Stimulated activated CD4-positive, alpha-beta T cell treated with anti-CD3 and anti-CD28 coated beads, Interleukin-1b, Interleukin-23, amount 100 ng/mL, for 4 hours (primary cell): ENCODE results near the gene THRAP3.

Source experiments
- DNase-seq, 2 donors: peaks; one replicate each; pipeline ENCODE4 v3.0.0-alpha.2; 2020; ENCODE audit warnings: low read depth in 2 of 2

THRAP3 gene

GRCh38 chr1:36323636-36324352, 99.6 kb downstream of the THRAP3 start, which contains the start of gene EVA1B:
Gene EVA1B, minus strand, starts transcription at chr1:36323645. Its CDS starts 608 bp downstream, at chr1:36323037.
- DNase-seq = peak in 1 of 2 donors; percentile 12

- no peak for DNase-seq
Observed at GRCh38 chr1:36324353-36324703, 100.1 kb downstream of the THRAP3 start.

- DNase-seq = no peak
Observed at GRCh38 chr1:36326499-36326898, 102.3 kb downstream of the THRAP3 start.

GRCh38 chr1:36327421-36328087, 103.3 kb downstream of the THRAP3 start:
- DNase-seq = no peak

GRCh38 chr1:36328088-36328480, 103.8 kb downstream of the THRAP3 start:
- no peak for DNase-seq

GRCh38 chr1:36328713-36329112, 104.5 kb downstream of the THRAP3 start:
- DNase-seq = no peak

- DNase-seq = no peak
Observed at GRCh38 chr1:36329817-36330216, 105.6 kb downstream of the THRAP3 start.

- DNase-seq = no peak
Observed at GRCh38 chr1:36330940-36331339, 106.7 kb downstream of the THRAP3 start.

- no peak for DNase-seq
Observed at GRCh38 chr1:36337830-36338229, 113.6 kb downstream of the THRAP3 start.

- no peak for DNase-seq
Observed at GRCh38 chr1:36339215-36339614, 115.0 kb downstream of the THRAP3 start.

GRCh38 chr1:36339615-36340014, 115.4 kb downstream of the THRAP3 start:
- no peak for DNase-seq

GRCh38 chr1:36341626-36342320, 117.5 kb downstream of the THRAP3 start:
- DNase-seq = no peak

- DNase-seq = peak in 1 of 2 donors; percentile 47
Observed at GRCh38 chr1:36342426-36343185, 118.4 kb downstream of the THRAP3 start.

GRCh38 chr1:36343651-36344394, 119.6 kb downstream of the THRAP3 start:
- DNase-seq = no peak

GRCh38 chr1:36344395-36344680, 120.1 kb downstream of the THRAP3 start:
- no peak for DNase-seq

- no peak for DNase-seq
Observed at GRCh38 chr1:36345353-36345752, 121.1 kb downstream of the THRAP3 start.

GRCh38 chr1:36346741-36347370, 122.6 kb downstream of the THRAP3 start:
- DNase-seq = no peak

GRCh38 chr1:36349241-36349671, 125.0 kb downstream of the THRAP3 start:
- no peak for DNase-seq

GRCh38 chr1:36349839-36350238, 125.6 kb downstream of the THRAP3 start:
- DNase-seq = no peak

- peak in 1 of 2 donors; percentile 44 for DNase-seq
Observed at GRCh38 chr1:36350659-36351226, 126.5 kb downstream of the THRAP3 start.
